Ectodermal cell (in vitro differentiated cells): Measurements from ENCODE around the gene ZNF627. TPM values are rescaled to one million over a fixed set of nuclear protein-coding genes. Genes with fewer than 3 reads are reported as not detected.
A peak's percentile ranks its signal among the peaks of the same experiment; 100 is the strongest.

Source experiments
- H3K27ac ChIP-seq: 2 replicates; pipeline ENCODE4 v1.7.0; 2013; ENCODE audit warnings: mild to moderate bottlenecking, low read depth, low read length; ENCODE audit not compliant: insufficient read depth, poor library complexity, severe bottlenecking
- H3K27me3 ChIP-seq: 2 replicates; pipeline ENCODE4 v1.7.0; 2013; ENCODE audit warnings: mild to moderate bottlenecking, low read length; ENCODE audit not compliant: insufficient read depth, control insufficient read depth, poor library complexity, severe bottlenecking
- H3K36me3 ChIP-seq: one replicate; pipeline ENCODE4 v1.7.0; 2013; ENCODE audit warnings: low read length; ENCODE audit not compliant: control insufficient read depth, insufficient read depth
- H3K4me1 ChIP-seq: one replicate; pipeline ENCODE4 v1.7.0; 2013; ENCODE audit warnings: low read length; ENCODE audit not compliant: control insufficient read depth, insufficient read depth
- H3K4me3 ChIP-seq: 2 replicates; pipeline ENCODE4 v1.7.0; 2013; ENCODE audit warnings: low read depth, low read length, control low read depth; ENCODE audit not compliant: insufficient read depth
- H3K9me3 ChIP-seq: 2 replicates; pipeline ENCODE4 v1.7.0; 2013; ENCODE audit warnings: mild to moderate bottlenecking, low read length, moderate library complexity; ENCODE audit not compliant: control insufficient read depth
- WGBS, 2 experiments: methylation state at CpG; one replicate each; pipeline ENCODE4 v1.1.7; 2013; ENCODE audit warnings: missing lambda C conversion rate in 2 of 2; 5-methylcytosine and 5-hydroxymethylcytosine counted together
- polyA plus RNA-seq, 4 experiments: library from polyadenylated mRNA; stranded (reverse); fragments of 50-300 nt; gene quantifications; one replicate each; pipeline ENCODE4 v1.2.3, GENCODE V29; 2013

ZNF627 gene
- polyA plus RNA-seq (2013, experiment 1 of 4): 25.0 TPM
- polyA plus RNA-seq (2013, experiment 2 of 4): 26.9 TPM
- polyA plus RNA-seq (2013, experiment 3 of 4): 22.4 TPM
- polyA plus RNA-seq (2013, experiment 4 of 4): 25.0 TPM

GRCh38 chr19:11597202-11598102, at the start of gene ZNF627:
Gene ZNF627 (plus strand): TSS chr19:11597483. CDS start chr19:11597628, 145 bp downstream.
- H3K36me3 ChIP-seq: peaks cover 2% of the 10 kb centered on the region
- H3K9me3 ChIP-seq: no peaks in the 10 kb centered on the region
- H3K27me3 ChIP-seq: no peaks in the 10 kb centered on the region
- no peaks in the 10 kb centered on the region for H3K4me1 ChIP-seq
- 1% methylated on average over 67 of the region's 67 CpGs for WGBS, 2 experiments
- peak within 1 kb of the TSS; percentile 74 for H3K4me3 ChIP-seq
- H3K27ac ChIP-seq: peak within 1 kb of the TSS; percentile 98

- Histone ChIP-seq H3K27ac (no peak overlapping the region), H3K4me3 (no peak overlapping the region), H3K27me3 (no peaks in the 10 kb centered on the region), H3K4me1 (no peaks in the 10 kb centered on the region), H3K9me3 (no peaks in the 10 kb centered on the region), H3K36me3 (peaks cover under 1% of the 10 kb centered on the region)
- WGBS, 2 experiments: 93 to 94% methylated on average over 14 of the region's 14 CpGs
These were observed 49.2 kb upstream of the ZNF627 start for GRCh38 chr19:11547929-11548700.

GRCh38 chr19:11549386-11549953, 47.8 kb upstream of the ZNF627 start:
- 94 to 95% methylated on average over 24 of the region's 24 CpGs for WGBS, 2 experiments
- no peaks in the 10 kb centered on the region for H3K27me3 ChIP-seq
- no peak overlapping the region for H3K27ac ChIP-seq
- H3K36me3 ChIP-seq: peaks cover 6% of the 10 kb centered on the region
- no peaks in the 10 kb centered on the region for H3K9me3 ChIP-seq
- no peak overlapping the region for H3K4me3 ChIP-seq
- no peaks in the 10 kb centered on the region for H3K4me1 ChIP-seq

GRCh38 chr19:11550265-11550664, 47.0 kb upstream of the ZNF627 start:
- Histone ChIP-seq H3K36me3 (peaks cover 6% of the 10 kb centered on the region), H3K9me3 (no peaks in the 10 kb centered on the region), H3K27me3 (no peaks in the 10 kb centered on the region), H3K4me1 (no peaks in the 10 kb centered on the region), H3K4me3 (no peak overlapping the region), H3K27ac (no peak overlapping the region)
- WGBS, 2 experiments: 92% methylated on average over 8 of the region's 8 CpGs

GRCh38 chr19:11551603-11552235, 45.6 kb upstream of the ZNF627 start:
- no peaks in the 10 kb centered on the region for H3K27me3 ChIP-seq
- no peak overlapping the region for H3K27ac ChIP-seq
- WGBS, 2 experiments: 87 to 88% methylated on average over 26 of the region's 26 CpGs
- H3K9me3 ChIP-seq: no peaks in the 10 kb centered on the region
- peaks cover 6% of the 10 kb centered on the region for H3K36me3 ChIP-seq
- no peaks in the 10 kb centered on the region for H3K4me1 ChIP-seq
- no peak overlapping the region for H3K4me3 ChIP-seq

DNA sequence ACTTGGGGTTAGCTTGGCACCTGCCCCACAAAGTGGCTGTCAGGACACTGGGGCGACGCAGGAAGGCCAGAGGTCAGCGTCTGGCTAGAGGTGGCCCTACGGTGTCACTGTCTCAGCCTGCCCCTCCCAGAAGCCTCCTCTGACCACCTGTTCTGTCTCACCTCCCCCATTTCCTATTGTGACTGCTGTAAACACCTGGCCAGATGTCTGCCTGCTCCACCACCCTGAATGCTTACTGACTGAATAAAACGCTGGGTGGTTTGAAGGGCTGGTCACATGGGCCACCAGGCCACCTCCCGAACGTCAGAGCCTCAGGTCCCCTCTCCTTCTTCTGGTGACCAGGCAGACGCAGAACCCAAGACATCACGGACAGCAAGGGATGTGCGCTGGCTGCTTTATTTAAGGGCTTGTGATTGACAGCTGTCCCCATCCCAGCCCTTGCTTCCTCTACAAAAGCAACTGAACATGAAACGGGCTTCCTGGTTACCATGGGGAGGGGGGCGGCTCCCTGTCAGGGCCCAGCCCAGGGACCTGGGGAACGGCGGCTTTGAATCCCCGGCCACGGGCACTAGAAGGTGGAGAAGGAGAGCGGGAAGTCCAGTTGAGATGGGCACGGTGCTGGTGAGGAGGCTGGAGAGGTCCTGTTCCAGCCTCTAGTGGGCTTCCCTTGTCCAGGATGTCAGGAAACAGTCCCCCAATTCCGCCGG, 44.5 kb upstream of the ZNF627 start:
- WGBS, 2 experiments: 93% methylated on average over 20 of the region's 20 CpGs
- peaks cover 6% of the 10 kb centered on the region for H3K36me3 ChIP-seq
- H3K9me3 ChIP-seq: no peaks in the 10 kb centered on the region
- H3K27ac ChIP-seq: no peak overlapping the region
- H3K4me1 ChIP-seq: no peaks in the 10 kb centered on the region
- no peak overlapping the region for H3K4me3 ChIP-seq
- H3K27me3 ChIP-seq: no peaks in the 10 kb centered on the region

- Histone ChIP-seq H3K4me3 (no peak overlapping the region), H3K27me3 (no peaks in the 10 kb centered on the region), H3K4me1 (no peaks in the 10 kb centered on the region), H3K36me3 (peaks cover 6% of the 10 kb centered on the region), H3K9me3 (no peaks in the 10 kb centered on the region), H3K27ac (no peak overlapping the region)
- 95 to 96% methylated on average over 12 of the region's 12 CpGs for WGBS, 2 experiments
These were observed 43.1 kb upstream of the ZNF627 start for GRCh38 chr19:11554160-11554559.

GRCh38 chr19:11555246-11555645, 42.0 kb upstream of the ZNF627 start:
- Histone ChIP-seq H3K4me3 (no peak overlapping the region), H3K36me3 (peaks cover 6% of the 10 kb centered on the region), H3K27ac (no peak overlapping the region), H3K4me1 (peaks cover 1% of the 10 kb centered on the region), H3K9me3 (no peaks in the 10 kb centered on the region), H3K27me3 (no peaks in the 10 kb centered on the region)
- WGBS, 2 experiments: 89 to 93% methylated on average over 6 of the region's 6 CpGs

- Histone ChIP-seq H3K27ac (no peak overlapping the region), H3K4me3 (no peak overlapping the region), H3K36me3 (peaks cover 6% of the 10 kb centered on the region), H3K9me3 (no peaks in the 10 kb centered on the region), H3K27me3 (no peaks in the 10 kb centered on the region), H3K4me1 (peaks cover 3% of the 10 kb centered on the region)
- 94 to 95% methylated on average over 4 of the region's 4 CpGs for WGBS, 2 experiments
These were observed 40.5 kb upstream of the ZNF627 start for GRCh38 chr19:11556634-11557420.
